Stimulated activated naive B cell treated with anti-CD40 and anti-IgM and Interleukin-4, amounts not matched to agents 10 μg/mL and 1 μg/mL and 100 μg/mL, for 72 hours (primary cell): Measurements from ENCODE around the gene PRDX3.
"Not testable (repeated sequence)": the region's sequence is repeated elsewhere in the genome, so short reads cannot be mapped to it uniquely, and the experiment has no call there.

ENCODE experiments used
- ATAC-seq, 2 donors: fragments of 150-1000 bp; cut with Tn5 transposase; replicated peaks; 2 replicates each; pipeline ENCODE4 v1.10.0; 2021; ENCODE audit warnings: moderate library complexity in 1 of 2
- DNase-seq: peaks from one replicate; pipeline ENCODE4 v3.0.0; 2021
- H3K27ac Mint-ChIP-seq: one replicate; pipeline ENCODE4 v1.8.0; 2022; ENCODE audit warnings: mild to moderate bottlenecking, mixed read lengths
- H3K27me3 Mint-ChIP-seq, 2 donors: one replicate each; pipeline ENCODE4 v1.8.0; 2022; ENCODE audit warnings: mixed read lengths in 2 of 2
- H3K36me3 Mint-ChIP-seq, 2 donors: one replicate each; pipeline ENCODE4 v1.8.0; 2022; ENCODE audit warnings: mixed read lengths in 2 of 2, mild to moderate bottlenecking in 1 of 2
- H3K4me1 Mint-ChIP-seq, 2 donors: one replicate each; pipeline ENCODE4 v1.8.0; 2022; ENCODE audit warnings: mixed read lengths in 2 of 2, mild to moderate bottlenecking in 1 of 2
- H3K4me3 Mint-ChIP-seq, 2 donors: one replicate each; pipeline ENCODE4 v1.8.0; 2022; ENCODE audit warnings: mild to moderate bottlenecking in 2 of 2, mixed read lengths in 2 of 2, moderate library complexity in 1 of 2
- H3K9me3 Mint-ChIP-seq, 2 donors: one replicate each; pipeline ENCODE4 v1.8.0; 2022; ENCODE audit warnings: mixed read lengths in 2 of 2, mild to moderate bottlenecking in 1 of 2

Gene PRDX3

DNA sequence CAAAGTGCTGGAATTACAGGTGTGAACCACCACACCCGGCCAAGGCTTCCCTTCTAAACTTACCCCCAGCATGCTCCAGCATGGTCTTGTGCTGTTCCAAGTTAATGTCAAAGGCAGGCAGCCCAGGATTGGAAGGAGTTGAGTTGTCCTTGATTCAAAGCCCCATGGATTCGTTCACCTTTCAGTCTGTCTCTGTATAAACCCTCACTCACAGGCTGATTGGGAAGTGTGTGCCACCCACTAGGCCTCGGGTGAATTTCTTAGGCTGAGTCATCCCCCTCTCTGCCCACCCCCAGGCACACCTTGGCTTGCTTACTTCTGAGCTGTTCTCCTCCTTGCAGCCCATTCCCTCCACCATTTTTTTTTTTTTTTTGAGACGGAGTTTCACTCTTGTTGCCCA lies 13.3 kb upstream of the PRDX3 start:
- DNase-seq, result no peak
- ATAC-seq, result peak in 1 of 2 donors; percentile 36
- H3K4me1 Mint-ChIP-seq, result peaks cover 17 to 26% of the 10 kb centered on the region in 2 donors
- H3K4me3 Mint-ChIP-seq, result no peak overlapping the region
- H3K36me3 Mint-ChIP-seq, result no peaks in the 10 kb centered on the region
- no peak overlapping the region for H3K27ac Mint-ChIP-seq
- no peaks in the 10 kb centered on the region for H3K27me3 Mint-ChIP-seq
- no peaks in the 10 kb centered on the region for H3K9me3 Mint-ChIP-seq

DNA sequence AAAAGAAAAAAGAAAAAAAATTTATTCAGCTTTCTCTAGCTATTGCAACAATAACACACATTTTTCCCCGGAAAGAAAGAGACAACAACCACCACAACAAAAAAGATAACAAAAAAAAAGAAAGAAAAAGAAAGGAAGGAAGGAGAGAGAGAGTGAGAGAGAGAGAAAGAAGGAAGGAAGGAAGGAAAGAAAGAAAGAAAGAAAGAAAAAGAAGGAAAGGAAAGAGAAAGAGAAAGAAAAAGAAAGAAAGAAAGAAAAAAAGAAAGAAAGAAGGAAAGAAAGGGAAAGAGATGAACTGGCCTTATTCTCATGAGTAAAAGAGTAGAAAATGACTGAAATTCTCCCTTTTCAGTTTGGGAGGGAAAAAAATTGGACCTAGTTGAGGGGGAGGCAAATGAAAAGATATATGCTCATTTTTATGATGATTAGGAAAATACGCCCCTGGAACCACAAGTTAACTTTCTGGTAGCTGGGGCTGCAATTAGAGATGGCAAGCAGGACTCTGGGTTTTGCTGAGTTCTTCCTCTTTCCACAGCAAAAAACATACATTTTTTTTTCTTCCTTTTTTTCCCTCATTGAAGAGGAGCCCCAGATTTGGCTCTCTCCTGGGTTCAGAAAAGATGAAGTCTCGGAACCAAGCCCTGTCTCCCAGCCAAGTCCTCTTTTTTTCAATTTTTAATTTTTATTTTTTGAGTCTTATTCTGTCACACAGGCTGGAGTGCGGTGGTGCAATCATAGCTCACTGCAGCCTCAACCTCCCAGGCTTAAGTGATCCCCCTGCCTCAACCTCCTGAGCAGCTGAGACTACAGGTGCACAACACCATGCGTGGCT lies 12.6 kb upstream of the PRDX3 start:
- ATAC-seq, result no peak
- H3K27me3 Mint-ChIP-seq, result no peaks in the 10 kb centered on the region
- H3K4me3 Mint-ChIP-seq, result no peak overlapping the region
- H3K36me3 Mint-ChIP-seq, result no peaks in the 10 kb centered on the region
- H3K9me3 Mint-ChIP-seq, result no peaks in the 10 kb centered on the region
- peaks cover 17 to 26% of the 10 kb centered on the region in 2 donors for H3K4me1 Mint-ChIP-seq
- no peak overlapping the region for H3K27ac Mint-ChIP-seq
- DNase-seq, result no peak

DNA sequence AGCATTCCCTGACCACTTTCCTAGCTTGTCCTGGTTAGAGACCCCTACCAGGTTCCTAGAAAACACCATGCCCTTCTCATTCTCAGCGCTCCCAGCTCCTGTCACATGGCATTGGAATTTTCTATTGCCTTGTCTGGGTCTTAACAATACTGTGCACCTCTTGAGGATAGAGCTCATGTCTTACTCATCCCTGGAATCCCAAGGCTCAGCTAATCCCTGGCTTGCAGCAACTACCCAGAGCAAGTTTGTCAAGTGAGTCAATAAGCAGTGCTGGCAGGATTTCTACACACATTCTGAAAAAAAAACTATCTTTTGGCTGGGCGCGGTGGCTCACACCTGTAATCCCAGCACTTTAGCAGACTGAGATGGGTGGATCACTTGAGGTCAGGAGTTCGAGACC lies 11.7 kb upstream of the PRDX3 start:
- Mint-ChIP-seq H3K27ac (no peak overlapping the region), H3K4me3 (no peak overlapping the region)

DNA sequence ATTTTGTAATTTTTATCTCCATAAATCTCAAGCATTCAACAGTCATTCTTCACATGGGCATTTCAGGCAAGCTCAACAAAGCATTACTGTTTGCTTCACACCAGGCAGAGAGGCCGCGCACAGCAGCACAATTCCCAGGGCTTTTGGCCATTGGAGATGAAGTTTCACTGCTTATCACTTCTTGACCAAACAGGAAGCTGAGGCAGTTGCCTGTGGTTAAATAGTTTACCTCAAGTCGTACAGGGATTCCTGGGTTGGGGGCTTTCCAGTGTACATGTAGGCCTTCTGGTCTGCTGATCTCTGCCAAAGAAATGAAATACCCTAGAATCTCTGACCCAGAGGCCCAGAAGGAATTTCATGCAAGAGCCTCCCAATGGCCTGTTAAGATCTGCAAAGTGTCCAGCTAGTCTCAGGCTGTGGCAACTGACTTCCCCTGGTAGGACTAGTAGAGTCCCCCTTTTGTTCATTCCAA lies 11.2 kb upstream of the PRDX3 start:
- no peaks in the 10 kb centered on the region for H3K9me3 Mint-ChIP-seq
- no peak overlapping the region for H3K4me3 Mint-ChIP-seq
- peak; percentile 60 to 91 for ATAC-seq
- no peaks in the 10 kb centered on the region for H3K36me3 Mint-ChIP-seq
- no peaks in the 10 kb centered on the region for H3K27me3 Mint-ChIP-seq
- peaks cover 17 to 26% of the 10 kb centered on the region in 2 donors for H3K4me1 Mint-ChIP-seq
- peak; percentile 43 for DNase-seq
- no peak overlapping the region for H3K27ac Mint-ChIP-seq

More for the DNA sequence above, 11.7 kb upstream of the PRDX3 start:
- Mint-ChIP-seq H3K9me3 (no peaks in the 10 kb centered on the region), H3K27me3 (no peaks in the 10 kb centered on the region), H3K36me3 (no peaks in the 10 kb centered on the region), H3K4me1 (peaks cover 17 to 26% of the 10 kb centered on the region in 2 donors)
- ATAC-seq (no peak), DNase-seq (no peak)

DNA sequence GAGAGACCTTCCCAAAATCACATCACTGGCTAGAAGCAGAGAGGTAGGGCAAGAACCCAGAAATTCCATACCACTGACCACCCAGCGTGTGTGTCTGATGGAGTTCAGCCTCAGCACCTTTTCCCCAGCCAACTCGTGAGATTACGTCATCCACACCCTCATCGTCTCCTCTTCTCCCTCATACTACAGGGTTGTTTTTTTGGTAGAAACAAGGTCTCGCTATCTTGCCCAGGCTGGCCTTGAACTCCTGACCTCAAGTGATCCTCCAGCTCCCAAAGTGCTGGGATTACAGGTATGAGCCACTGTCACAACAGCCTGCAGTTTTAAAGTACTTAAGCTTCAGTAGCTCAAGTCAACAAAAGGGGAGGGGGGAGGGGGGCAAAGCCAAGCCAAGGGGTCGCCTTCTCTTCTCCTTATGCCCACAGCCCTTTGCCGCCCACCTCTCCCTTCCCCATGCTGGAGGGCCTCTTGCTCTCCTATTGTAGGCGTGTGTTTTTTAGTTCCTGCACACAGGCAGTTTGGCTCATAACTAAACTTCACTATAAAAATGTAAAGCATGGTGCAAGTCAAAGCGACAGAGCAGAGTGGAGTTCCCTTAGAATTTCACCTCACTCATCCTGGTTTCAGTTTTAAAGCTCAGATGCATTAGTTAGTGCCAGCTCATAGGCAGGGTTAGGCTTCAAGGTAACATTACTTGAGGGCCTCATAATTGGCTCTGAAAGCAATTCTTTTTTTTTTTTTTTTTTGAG lies 5.2 kb upstream of the PRDX3 start:
- no peak overlapping the region for H3K4me3 Mint-ChIP-seq

DNA sequence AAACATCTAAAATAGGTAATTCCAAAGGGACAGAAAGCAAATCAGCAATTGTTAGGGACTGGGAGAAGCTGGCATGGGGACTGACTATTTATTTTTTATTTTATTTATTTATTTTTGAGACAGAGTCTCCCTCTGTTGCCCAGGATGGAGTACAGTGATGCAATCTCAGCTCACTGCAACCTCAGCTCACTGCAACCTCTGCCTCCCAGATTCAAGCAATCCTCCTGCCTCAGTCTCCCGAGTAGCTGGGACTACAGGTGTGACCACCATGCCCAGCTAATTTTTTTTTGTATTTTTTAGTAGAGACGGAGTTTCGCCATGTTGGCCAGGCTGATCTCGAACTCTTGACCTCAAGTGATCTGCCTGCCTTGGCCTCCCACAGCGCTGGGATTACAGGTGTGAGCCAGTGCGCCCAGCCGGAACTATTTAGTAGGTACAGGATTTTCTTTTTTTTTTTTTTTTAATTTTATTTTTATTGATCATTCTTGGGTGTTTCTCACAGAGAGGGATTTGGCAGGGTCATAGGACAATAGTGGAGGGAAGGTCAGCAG lies 2.3 kb upstream of the PRDX3 start:
- not testable (repeated sequence) for H3K27me3 Mint-ChIP-seq, DNase-seq, H3K9me3 Mint-ChIP-seq, H3K27ac Mint-ChIP-seq, H3K4me3 Mint-ChIP-seq, ATAC-seq
- H3K4me1 Mint-ChIP-seq, result peaks cover 7 to 11% of the 10 kb centered on the region in 2 donors
- peaks cover 7 to 11% of the 10 kb centered on the region in 2 donors for H3K36me3 Mint-ChIP-seq

More for the DNA sequence above, 5.2 kb upstream of the PRDX3 start:
- H3K27me3 Mint-ChIP-seq, result no peaks in the 10 kb centered on the region
- ATAC-seq, result peak in 1 of 2 donors; percentile 43
- H3K4me1 Mint-ChIP-seq, result peaks cover 2 to 6% of the 10 kb centered on the region in 2 donors
- H3K9me3 Mint-ChIP-seq, result no peaks in the 10 kb centered on the region
- DNase-seq, result no peak
- no peak overlapping the region for H3K27ac Mint-ChIP-seq
- H3K36me3 Mint-ChIP-seq, result no peaks in the 10 kb centered on the region

DNA sequence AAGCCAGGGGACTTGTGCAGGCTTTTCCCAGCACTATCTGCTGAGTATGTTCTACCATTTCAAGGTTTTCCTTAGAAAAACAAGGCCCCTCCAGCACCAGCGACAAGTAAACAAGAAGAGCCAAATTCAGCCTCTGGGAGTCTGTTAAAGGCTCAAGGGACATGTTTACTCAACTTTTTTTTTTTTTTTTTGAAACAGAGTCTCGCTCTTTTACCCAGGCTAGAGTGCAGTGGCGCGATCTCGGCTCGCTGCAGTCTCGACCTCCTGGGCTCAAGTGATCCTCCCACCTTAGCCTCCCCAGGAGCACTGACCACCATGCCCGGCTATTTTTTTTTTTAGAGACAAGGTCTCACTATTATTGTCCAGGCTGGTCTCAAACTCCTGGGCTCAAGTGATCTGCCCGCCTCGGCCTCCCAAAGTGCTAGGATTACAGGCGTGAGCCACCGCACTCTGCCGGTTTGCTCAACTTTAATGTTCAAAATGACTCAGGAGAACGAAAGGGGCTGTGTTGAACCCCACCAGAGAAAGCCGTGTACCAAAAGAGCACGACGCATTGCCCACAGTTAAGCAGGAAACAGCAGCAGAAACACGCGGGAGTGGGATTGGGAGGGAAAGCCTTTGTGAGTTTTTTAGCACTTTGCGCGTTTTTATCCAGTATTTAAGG lies 772 bp downstream of the PRDX3 start:
- DNase-seq (peak; percentile 24), ATAC-seq (peak; percentile 33 to 54)
- Mint-ChIP-seq H3K9me3 (no peaks in the 10 kb centered on the region), H3K4me1 (peaks cover 11 to 12% of the 10 kb centered on the region in 2 donors), H3K36me3 (peaks cover 14 to 21% of the 10 kb centered on the region in 2 donors), H3K27me3 (no peaks in the 10 kb centered on the region), H3K4me3 (peak overlapping the region; percentile 94 to 99), H3K27ac (peak overlapping the region; percentile 96)

DNA sequence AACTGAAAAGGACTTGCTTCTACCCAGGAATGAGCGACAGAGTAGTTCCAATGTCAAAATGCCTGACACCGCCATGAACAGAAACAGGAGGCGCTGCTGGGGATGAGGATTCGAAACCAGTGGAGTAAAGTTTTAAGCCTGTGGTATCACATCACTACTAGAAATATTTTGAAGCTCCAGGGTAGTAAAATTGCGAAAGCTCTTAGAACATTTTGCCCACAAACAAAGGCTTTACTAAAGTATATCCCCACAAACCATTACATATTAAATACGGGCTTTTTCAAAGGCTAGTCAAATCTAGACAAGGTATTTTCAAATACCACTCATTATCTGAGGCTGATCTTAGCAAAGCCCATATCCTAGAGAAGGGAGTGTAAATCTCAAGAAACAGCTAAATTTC lies 2.4 kb downstream of the PRDX3 start:
- Mint-ChIP-seq H3K4me3 (no peak overlapping the region), H3K36me3 (peaks cover 22 to 32% of the 10 kb centered on the region in 2 donors), H3K4me1 (peaks cover 11 to 12% of the 10 kb centered on the region in 2 donors), H3K9me3 (no peaks in the 10 kb centered on the region), H3K27me3 (no peaks in the 10 kb centered on the region), H3K27ac (no peak overlapping the region)
- DNase-seq (no peak), ATAC-seq (no peak)

DNA sequence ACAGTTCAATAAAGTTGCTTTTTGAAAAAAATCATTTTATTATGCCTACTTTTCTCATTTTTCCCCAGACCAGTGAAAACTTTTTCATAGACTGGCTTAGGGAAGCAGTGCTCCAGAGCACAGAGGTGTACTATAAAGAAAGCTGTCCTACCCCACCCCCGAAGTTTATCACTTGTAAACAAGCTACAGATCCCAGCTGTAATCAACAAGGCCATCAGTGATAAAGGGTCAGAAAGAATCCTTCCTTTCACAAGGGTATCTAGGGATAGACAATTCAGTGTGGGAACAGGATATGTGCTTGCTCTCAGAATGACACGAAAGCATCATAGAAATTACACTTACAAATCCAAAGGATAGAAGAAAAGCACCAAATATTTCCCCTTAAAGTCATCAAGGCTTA lies 4.5 kb downstream of the PRDX3 start:
- Mint-ChIP-seq H3K36me3 (peaks cover 31 to 44% of the 10 kb centered on the region in 2 donors), H3K4me1 (peaks cover 11 to 12% of the 10 kb centered on the region in 2 donors), H3K9me3 (no peaks in the 10 kb centered on the region), H3K27me3 (no peaks in the 10 kb centered on the region), H3K27ac (no peak overlapping the region), H3K4me3 (no peak overlapping the region)
- ATAC-seq (no peak), DNase-seq (no peak)

DNA sequence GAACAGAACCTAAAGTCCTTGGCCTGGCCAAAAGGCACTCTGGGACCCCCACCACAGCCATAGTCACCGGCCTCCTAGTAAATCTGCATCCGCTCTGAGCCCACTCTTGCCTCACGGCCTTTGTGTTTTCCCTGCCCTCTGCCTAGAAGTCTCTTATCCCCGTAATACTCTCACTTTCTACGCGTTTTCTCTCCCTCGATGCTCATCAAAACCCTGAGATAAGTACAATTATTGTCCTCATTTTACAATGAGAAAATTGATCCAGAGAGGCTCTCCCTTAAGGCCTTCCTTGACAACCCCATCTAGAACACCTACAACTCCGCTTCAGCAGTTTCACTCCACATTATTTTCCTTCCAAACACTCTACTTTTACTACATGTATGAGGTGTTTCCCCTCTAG lies 11.6 kb downstream of the PRDX3 start:
- peak overlapping the region; percentile 93 to 95 for H3K4me3 Mint-ChIP-seq
- H3K4me1 Mint-ChIP-seq, result peaks cover 16 to 30% of the 10 kb centered on the region in 2 donors
- DNase-seq (no peak), ATAC-seq (no peak)
- peaks cover 29 to 43% of the 10 kb centered on the region in 2 donors for H3K36me3 Mint-ChIP-seq
- no peaks in the 10 kb centered on the region for H3K9me3 Mint-ChIP-seq
- H3K27me3 Mint-ChIP-seq, result no peaks in the 10 kb centered on the region
- H3K27ac Mint-ChIP-seq, result peak overlapping the region; percentile 95

DNA sequence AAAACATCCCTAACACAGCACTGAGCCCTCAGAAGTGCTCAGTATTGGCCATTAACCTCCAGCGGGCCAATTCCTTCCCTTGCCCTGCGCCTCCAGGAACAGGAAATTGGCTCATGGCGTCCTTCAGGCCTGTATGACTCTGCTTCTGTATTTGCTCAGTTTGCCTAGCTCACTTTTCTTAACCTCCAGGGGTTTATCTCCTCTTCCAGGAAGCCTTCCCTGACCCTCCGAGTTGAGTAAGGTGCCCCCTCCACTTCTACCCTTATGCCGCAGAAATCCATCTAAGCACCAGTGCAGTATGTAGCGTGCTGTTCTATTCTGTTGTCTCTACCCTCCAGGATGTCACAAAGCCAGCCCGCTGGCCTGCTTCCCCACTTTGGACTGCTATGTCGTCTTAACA lies 12.0 kb downstream of the PRDX3 start:
- no peak for DNase-seq
- Mint-ChIP-seq H3K36me3 (peaks cover 34 to 44% of the 10 kb centered on the region in 2 donors), H3K27me3 (no peaks in the 10 kb centered on the region), H3K4me1 (peaks cover 16 to 30% of the 10 kb centered on the region in 2 donors), H3K4me3 (peak overlapping the region; percentile 93 to 95), H3K27ac (peak overlapping the region; percentile 95), H3K9me3 (no peaks in the 10 kb centered on the region)
- no peak for ATAC-seq

DNA sequence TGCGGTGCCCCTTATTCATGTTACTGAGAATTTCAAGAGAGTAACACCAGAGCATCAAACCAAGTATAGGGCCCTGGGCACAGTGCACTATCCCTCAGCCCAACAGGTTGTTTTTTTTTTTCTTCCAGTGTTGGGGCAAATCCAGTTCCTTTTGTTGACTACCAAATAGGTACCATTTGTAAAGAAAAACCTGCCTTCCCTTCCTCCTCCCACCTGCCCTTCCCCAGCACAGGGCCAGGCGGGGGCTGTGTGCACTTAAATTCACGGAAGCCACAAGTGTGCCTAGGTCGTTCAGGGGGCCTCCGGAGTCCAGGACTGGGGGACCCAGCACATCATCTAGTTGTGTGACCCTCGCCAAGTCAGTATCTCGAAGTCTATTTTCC lies 12.5 kb downstream of the PRDX3 start:
- Mint-ChIP-seq H3K9me3 (no peaks in the 10 kb centered on the region), H3K4me3 (peak overlapping the region; percentile 93 to 95), H3K36me3 (peaks cover 32 to 43% of the 10 kb centered on the region in 2 donors), H3K4me1 (peaks cover 16 to 30% of the 10 kb centered on the region in 2 donors), H3K27ac (peak overlapping the region; percentile 95), H3K27me3 (no peaks in the 10 kb centered on the region)
- ATAC-seq (no peak), DNase-seq (no peak)

DNA sequence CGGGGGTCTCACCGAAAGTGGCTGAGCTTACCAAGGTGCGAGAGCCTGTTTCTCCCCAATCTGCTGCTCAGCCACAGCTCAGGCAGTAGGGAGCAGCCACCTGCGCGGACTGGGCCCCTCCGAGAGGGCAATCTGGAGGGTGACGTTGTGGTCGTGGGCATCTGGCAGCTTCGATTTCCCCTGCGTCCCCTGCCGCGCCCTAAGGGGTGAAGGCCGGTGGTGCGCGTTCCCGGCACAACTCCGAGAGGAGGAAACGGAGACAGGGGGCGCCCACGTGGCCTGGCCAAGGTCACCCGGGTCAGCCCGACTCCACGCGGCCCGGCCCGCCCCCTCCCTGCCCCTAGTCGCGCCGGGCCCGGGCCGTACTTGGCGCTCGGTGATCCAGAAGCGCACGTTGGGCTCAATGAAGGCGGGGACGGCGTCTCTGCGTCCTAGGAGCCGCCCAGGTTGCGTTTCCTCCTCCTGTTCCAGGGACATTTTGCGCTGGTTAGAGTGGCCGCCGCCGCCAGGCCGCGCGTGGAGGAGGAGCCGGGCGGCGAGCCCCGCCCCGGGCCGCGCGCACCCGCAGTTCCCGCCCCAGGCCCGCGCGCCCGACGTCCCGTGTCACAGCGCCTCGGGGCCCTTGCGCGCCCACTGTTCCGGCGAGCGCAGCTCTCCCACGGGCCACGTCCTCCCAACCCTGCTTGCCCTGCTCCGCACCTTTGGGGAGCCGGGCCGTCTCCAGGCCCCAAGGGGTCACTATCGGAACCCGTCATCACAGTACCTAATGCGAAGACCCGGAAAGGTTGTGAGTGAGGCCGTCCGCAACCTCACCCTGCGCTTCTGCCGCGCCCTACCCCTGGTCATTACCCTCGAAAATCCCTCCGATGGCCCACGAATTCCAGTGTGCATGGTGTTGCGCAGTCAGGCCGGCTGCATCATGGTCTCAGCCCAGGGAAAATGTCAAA lies 13.2 kb downstream of the PRDX3 start, which contains the start of gene SFXN4:
TSS of gene SFXN4 (minus strand) at position 544 of the 947 bp plus-strand sequence. CDS start at position 477, 67 bp downstream.
- no peaks in the 10 kb centered on the region for H3K9me3 Mint-ChIP-seq
- H3K4me1 Mint-ChIP-seq, result peaks cover 16 to 30% of the 10 kb centered on the region in 2 donors
- peak within 1 kb of the TSS; percentile 97 for H3K27ac Mint-ChIP-seq
- peak within 1 kb of the TSS; percentile 93 to 95 for H3K4me3 Mint-ChIP-seq
- no peaks in the 10 kb centered on the region for H3K27me3 Mint-ChIP-seq
- DNase-seq (peak; percentile 78), ATAC-seq (peak; percentile 92 to 95)
- H3K36me3 Mint-ChIP-seq, result peaks cover 32 to 47% of the 10 kb centered on the region in 2 donors
